Epithelial cell of proximal tubule (primary cell): ENCODE results near the gene CRIP3. TPM values are rescaled to one million over a fixed set of nuclear protein-coding genes. Genes with fewer than 3 reads are reported as not detected.

Source experiments
- DNase-seq: peaks from one replicate; pipeline ENCODE4 v3.0.0-alpha.2; 2011; ENCODE audit warnings: low read depth
- H3K4me3 ChIP-seq: 2 replicates; pipeline ENCODE4 v1.5.1; 2011; ENCODE audit warnings: low read depth, mild to moderate bottlenecking, low read length
- total RNA-seq: library from RNA; depleted of rRNA; stranded (reverse); fragments of >200 nt; gene quantifications from 2 replicates; pipeline ENCODE4 v1.2.3, GENCODE V29; 2015
- TF ChIP-seq, protein P1 (sequence below): conservative IDR thresholded peaks from 2 replicates; pipeline ENCODE4 v1.5.1; 2012; ENCODE audit warnings: low read depth, mild to moderate bottlenecking, low read length

The CRIP3 gene
- total RNA-seq, 1 donor from 2014 or later = not detected

DNA sequence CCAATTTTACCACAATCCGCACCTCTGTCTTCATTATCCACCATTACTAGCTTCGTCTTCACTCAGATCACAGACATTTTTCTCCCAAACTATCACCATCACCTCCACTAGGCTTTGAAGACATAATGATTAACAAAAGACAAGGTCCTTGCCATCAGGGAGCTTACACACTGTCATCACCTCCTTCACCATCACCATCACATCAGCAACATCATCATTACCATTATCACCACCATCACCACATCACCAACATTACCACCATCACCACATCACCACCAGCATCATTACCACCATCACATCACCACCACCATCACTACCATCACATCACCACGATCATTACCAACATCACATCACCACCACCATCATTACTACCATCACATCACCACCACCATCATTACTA is 14.9 kb downstream of the CRIP3 start:
- H3K4me3 ChIP-seq = no peak overlapping the region
- TF ChIP-seq, protein P1, sequence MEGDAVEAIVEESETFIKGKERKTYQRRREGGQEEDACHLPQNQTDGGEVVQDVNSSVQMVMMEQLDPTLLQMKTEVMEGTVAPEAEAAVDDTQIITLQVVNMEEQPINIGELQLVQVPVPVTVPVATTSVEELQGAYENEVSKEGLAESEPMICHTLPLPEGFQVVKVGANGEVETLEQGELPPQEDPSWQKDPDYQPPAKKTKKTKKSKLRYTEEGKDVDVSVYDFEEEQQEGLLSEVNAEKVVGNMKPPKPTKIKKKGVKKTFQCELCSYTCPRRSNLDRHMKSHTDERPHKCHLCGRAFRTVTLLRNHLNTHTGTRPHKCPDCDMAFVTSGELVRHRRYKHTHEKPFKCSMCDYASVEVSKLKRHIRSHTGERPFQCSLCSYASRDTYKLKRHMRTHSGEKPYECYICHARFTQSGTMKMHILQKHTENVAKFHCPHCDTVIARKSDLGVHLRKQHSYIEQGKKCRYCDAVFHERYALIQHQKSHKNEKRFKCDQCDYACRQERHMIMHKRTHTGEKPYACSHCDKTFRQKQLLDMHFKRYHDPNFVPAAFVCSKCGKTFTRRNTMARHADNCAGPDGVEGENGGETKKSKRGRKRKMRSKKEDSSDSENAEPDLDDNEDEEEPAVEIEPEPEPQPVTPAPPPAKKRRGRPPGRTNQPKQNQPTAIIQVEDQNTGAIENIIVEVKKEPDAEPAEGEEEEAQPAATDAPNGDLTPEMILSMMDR = no peak
- DNase-seq = no peak

- no peak overlapping the region for H3K4me3 ChIP-seq
- TF ChIP-seq, protein P1 = no peak
- DNase-seq = no peak
Observed at GRCh38 chr6:43292763-43293318, 15.8 kb downstream of the CRIP3 start.

DNA sequence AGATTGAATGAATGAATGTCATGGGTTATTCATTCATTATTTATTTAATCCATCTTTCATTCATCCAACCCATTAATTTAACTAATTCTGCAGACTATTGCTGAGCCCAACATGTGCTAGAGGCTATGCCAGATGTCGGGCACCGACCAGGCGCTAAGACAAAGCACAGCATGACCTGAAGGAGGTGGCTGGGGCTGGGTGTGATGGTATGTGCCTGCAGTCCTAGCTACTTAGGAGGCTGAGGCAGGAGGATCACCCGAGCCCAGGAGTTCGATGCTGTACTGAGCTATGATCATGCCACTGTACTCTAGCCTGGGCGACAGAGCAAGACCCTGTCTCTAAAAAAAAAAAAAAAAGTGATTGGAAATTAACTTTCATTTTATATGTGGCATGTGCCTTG is 16.3 kb downstream of the CRIP3 start:
- no peak overlapping the region for H3K4me3 ChIP-seq
- DNase-seq = no peak
- TF ChIP-seq, protein P1 = no peak

DNA sequence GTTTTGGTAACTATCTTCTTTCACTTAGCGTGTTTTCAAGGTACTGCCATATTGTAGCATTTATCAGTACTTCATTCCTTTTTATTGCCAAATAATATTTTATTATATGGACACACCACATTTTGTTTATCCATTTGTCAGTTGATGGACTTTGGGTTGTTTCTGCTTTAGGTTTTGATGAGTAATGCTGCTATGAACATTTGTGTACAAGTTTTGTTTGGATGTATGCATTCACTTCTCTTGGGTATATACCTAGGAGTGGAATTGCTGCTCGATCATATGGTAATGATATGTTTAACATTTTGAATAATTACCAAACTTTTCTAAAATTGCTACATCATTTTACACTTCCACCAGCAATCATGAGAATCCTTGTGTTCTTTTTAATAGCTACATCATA is 16.9 kb downstream of the CRIP3 start:
- no peak for DNase-seq
- no peak overlapping the region for H3K4me3 ChIP-seq
- TF ChIP-seq, protein P1 = no peak

DNA sequence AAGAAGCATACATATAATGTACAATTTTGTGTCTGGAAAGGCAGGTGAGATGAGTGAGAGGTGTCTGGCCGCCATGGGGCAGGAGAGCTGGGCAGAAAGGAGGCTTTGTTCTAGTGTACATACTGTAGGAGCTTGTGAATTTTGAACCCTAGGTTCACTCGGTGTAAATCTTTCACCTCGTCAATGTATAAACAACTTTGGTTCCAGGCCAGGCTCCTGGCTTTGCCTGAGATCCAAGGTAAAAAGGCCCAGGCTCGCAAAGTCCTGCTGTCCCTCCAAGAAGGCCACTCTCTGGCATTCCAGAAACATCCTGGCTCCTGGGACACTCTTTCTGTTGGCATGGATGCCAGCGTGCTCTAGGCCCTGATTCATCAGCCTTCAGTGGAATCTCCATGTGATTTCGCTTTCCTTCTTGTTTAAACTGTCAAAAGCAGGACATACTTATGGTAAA is 17.7 kb downstream of the CRIP3 start:
- TF ChIP-seq, protein P1 = no peak
- no peak overlapping the region for H3K4me3 ChIP-seq
- no peak for DNase-seq

- no peak overlapping the region for H3K4me3 ChIP-seq
- no peak for DNase-seq
- TF ChIP-seq, protein P1 = no peak
Observed at GRCh38 chr6:43290339-43290904, 18.2 kb downstream of the CRIP3 start.
